ENCODE measurements around the gene MIEN1. TPM values are rescaled to one million over a fixed set of nuclear protein-coding genes. Genes with fewer than 3 reads are reported as not detected.
"Not testable (repeated sequence)": the region's sequence is repeated elsewhere in the genome, so short reads cannot be mapped to it uniquely, and the experiment has no call there.

The MIEN1 gene
- total RNA-seq, 1 donor, result 19.0 TPM

DNA sequence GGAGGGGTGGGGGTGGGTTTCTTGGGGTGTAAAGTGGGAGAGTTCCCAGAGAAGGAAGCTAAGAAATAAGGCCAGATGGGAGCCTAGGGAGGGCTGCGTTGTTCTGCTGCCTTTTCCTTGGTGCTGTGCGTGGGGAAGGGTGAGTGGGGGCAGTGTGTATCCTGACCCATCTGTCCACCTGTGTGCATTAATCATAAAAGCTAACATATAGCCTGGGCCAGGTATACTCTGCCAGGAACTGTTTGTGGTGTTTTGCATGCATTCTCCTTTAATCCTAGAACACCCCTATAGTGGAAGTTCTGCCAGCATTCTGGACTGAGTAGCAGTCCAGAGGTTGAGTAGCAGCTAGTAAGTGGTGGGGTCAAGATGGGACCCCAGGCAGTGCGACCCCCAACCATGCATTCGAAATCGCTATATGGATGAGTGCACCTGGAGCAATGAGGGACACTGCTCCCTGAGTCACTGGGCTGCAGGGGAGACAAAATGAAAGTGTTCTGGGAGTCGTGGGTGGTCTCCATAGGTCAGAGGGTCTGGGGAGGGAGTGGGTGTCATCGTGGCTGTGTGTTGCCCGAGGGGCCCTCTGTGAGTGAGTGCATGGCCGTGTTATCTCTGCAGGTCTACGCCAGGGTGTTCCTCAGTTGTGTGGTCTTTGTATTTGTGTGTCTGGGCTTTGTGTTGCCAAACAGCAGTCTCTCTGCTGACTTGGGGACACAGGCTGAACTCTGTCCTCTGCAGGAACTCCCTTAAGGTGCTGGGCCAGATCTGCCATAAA is 29.1 kb downstream of the MIEN1 start:
- TF ChIP-seq, protein P1, sequence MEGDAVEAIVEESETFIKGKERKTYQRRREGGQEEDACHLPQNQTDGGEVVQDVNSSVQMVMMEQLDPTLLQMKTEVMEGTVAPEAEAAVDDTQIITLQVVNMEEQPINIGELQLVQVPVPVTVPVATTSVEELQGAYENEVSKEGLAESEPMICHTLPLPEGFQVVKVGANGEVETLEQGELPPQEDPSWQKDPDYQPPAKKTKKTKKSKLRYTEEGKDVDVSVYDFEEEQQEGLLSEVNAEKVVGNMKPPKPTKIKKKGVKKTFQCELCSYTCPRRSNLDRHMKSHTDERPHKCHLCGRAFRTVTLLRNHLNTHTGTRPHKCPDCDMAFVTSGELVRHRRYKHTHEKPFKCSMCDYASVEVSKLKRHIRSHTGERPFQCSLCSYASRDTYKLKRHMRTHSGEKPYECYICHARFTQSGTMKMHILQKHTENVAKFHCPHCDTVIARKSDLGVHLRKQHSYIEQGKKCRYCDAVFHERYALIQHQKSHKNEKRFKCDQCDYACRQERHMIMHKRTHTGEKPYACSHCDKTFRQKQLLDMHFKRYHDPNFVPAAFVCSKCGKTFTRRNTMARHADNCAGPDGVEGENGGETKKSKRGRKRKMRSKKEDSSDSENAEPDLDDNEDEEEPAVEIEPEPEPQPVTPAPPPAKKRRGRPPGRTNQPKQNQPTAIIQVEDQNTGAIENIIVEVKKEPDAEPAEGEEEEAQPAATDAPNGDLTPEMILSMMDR (IDR thresholded peaks at IDR 0.05; ENCODE audit: insufficient read depth, low read depth, low read length), result no peak
- peak overlapping the region; percentile 83 for H3K4me3 ChIP-seq (ENCODE audit: low read depth, low read length)
- no peak for DNase-seq (ENCODE audit: low read depth)

DNA sequence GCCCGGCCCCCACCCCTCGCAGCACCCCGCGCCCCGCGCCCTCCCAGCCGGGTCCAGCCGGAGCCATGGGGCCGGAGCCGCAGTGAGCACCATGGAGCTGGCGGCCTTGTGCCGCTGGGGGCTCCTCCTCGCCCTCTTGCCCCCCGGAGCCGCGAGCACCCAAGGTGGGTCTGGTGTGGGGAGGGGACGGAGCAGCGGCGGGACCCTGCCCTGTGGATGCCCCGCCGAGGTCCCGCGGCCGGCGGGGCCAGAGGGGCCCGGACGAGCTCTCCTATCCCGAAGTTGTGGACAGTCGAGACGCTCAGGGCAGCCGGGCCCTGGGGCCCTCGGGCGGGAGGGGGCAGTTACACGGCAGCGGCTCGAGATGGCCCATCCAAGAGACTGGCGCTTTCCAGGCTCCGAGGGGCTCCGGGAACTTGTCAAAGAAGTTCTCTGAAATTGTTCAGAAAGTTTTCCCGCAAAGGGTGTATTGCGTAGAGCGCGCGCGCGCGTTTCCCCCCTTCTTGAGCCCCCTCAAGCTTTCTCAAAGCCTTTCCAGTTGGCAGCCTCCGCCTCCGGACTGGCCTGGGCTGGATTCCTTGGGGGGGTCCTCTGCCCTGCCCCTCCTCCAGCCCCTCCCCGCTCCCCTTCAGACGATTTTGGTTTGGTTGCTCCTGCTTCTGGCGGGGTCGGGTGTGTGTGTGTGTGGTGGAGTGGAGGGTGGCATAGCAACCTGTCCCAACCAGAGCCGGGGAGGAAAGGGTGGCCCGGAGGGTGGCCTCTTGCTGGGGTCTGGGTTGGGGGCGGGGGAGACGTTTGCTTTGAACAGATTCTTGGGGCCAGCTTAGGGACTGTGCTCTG is 30.0 kb downstream of the MIEN1 start:
- H3K4me3 ChIP-seq (ENCODE audit: low read depth, low read length), result peak overlapping the region; percentile 83
- peak; percentile 35 for DNase-seq (ENCODE audit: low read depth)
- TF ChIP-seq, protein P1 (IDR thresholded peaks at IDR 0.05; ENCODE audit: insufficient read depth, low read depth, low read length), result no peak

DNA sequence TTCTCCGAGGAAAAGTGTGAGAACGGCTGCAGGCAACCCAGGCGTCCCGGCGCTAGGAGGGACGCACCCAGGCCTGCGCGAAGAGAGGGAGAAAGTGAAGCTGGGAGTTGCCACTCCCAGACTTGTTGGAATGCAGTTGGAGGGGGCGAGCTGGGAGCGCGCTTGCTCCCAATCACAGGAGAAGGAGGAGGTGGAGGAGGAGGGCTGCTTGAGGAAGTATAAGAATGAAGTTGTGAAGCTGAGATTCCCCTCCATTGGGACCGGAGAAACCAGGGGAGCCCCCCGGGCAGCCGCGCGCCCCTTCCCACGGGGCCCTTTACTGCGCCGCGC is 30.5 kb downstream of the MIEN1 start, which contains the start of gene ERBB2:
Gene ERBB2, plus strand, starts transcription at position 247 of the 330 bp plus-strand sequence. CDS start 175 bp downstream, outside the sequence.
- TF ChIP-seq, protein P1 (IDR thresholded peaks at IDR 0.05; ENCODE audit: insufficient read depth, low read depth, low read length), result no peak
- peak within 1 kb of the TSS; percentile 83 for H3K4me3 ChIP-seq (ENCODE audit: low read depth, low read length)
- DNase-seq (ENCODE audit: low read depth), result peak; percentile 74

DNA sequence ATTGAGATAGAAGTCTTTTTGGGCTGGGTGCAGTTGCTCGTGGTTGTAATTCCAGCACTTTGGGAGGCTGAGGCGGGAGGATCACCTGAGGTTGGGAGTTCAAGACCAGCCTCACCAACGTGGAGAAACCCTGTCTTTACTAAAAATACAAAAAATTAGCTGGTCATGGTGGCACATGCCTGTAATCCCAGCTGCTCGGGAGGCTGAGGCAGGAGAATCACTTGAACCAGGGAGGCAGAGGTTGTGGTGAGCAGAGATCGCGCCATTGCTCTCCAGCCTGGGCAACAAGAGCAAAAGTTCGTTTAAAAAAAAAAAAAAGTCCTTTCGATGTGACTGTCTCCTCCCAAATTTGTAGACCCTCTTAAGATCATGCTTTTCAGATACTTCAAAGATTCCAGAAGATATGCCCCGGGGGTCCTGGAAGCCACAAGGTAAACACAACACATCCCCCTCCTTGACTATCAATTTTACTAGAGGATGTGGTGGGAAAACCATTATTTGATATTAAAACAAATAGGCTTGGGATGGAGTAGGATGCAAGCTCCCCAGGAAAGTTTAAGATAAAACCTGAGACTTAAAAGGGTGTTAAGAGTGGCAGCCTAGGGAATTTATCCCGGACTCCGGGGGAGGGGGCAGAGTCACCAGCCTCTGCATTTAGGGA is 31.0 kb downstream of the MIEN1 start:
- DNase-seq (ENCODE audit: low read depth), result not testable (repeated sequence)
- H3K4me3 ChIP-seq (ENCODE audit: low read depth, low read length), result peak overlapping the region; percentile 83

DNA sequence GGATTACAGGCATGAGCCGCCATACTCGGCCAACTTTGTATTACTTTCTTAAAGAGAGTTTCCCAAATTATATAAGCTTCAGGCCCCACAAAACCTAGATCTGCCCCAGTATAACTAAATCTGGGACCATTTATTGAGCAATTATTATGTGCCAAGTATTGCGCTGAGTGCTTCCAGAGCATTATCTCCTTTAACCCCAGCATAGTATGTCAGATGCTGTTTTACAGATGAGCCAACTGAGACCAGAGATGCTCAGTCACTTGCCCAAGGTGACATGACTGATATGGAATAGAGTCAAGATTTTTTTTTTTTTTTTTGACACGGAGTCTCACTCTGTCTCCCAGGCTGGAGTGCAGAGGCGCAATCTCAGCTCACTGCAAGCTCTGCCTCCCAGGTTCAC is 32.4 kb downstream of the MIEN1 start:
- TF ChIP-seq, protein P1 (IDR thresholded peaks at IDR 0.05; ENCODE audit: insufficient read depth, low read depth, low read length), result no peak
- no peak for DNase-seq (ENCODE audit: low read depth)
- H3K4me3 ChIP-seq (ENCODE audit: low read depth, low read length), result no peak overlapping the region

DNA sequence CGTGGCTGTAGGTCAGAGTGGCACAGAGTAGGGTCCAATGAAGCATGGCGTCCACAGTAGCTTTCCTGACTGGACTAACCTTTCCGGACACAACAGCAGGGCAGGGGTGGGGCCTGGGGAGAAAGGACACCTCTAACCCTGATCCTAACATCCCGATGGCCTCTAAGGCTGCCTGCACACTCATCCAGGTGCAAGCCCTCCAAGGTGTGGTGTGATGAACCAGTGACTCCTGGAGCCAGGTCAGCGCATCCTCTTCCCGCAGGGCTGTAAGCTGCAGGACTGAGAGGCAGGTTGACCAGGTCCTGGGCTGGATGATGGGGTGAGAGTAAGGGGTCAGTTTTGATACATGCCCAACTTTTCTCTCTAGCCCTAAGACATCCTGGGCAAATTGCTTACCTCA is 33.6 kb downstream of the MIEN1 start:
- H3K4me3 ChIP-seq (ENCODE audit: low read depth, low read length), result no peak overlapping the region
- DNase-seq (ENCODE audit: low read depth), result no peak
- TF ChIP-seq, protein P1 (IDR thresholded peaks at IDR 0.05; ENCODE audit: insufficient read depth, low read depth, low read length), result no peak

DNA sequence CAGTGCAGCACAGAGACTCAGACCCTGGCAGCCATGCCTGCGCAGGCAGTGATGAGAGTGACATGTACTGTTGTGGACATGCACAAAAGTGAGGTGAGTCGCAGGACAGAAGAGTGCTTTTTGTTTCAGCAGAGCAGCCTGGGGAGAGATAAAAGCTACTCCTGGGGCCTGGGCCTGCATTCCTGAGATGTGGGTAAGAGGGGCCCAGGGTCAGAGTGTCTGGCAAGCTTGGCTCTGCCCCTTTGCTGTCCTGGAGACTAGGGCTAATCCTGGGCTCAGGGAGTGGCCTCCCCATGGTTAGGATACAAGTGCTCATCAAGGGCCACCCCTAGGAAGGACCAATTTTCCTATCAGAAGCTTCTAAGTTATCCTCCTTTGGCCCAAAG is 35.2 kb downstream of the MIEN1 start:
- no peak for DNase-seq (ENCODE audit: low read depth)

More for the DNA sequence above, 35.2 kb downstream of the MIEN1 start:
- H3K4me3 ChIP-seq (ENCODE audit: low read depth, low read length), result no peak overlapping the region
- TF ChIP-seq, protein P1 (IDR thresholded peaks at IDR 0.05; ENCODE audit: insufficient read depth, low read depth, low read length), result no peak

Measured in fibroblast of villous mesenchyme (primary cell).